Liver (tissue), 9 donors: ENCODE measurements around the gene LBP. TPM values are rescaled to one million over a fixed set of nuclear protein-coding genes. Genes with fewer than 3 reads are reported as not detected.
"Not testable (repeated sequence)": the region's sequence is repeated elsewhere in the genome, so short reads cannot be mapped to it uniquely, and the experiment has no call there.

Experiments used
- DNase-seq: peaks from one replicate; pipeline ENCODE4 v3.0.0-alpha.2; 2017; ENCODE audit warnings: low spot score
- H3K27ac ChIP-seq, 2 donors: one replicate each; pipeline ENCODE4 v1.7.0; 2013; ENCODE audit warnings: inconsistent platforms in 2 of 2, low read length in 2 of 2, control low read depth in 1 of 2, low read depth in 1 of 2, mild to moderate bottlenecking in 1 of 2
- H3K27me3 ChIP-seq, 4 donors: one replicate each; pipeline versions ENCODE4 v1.6.1 to v1.7.0; 2013; ENCODE audit warnings: low read length in 3 of 4, inconsistent platforms in 1 of 4, mild to moderate bottlenecking in 1 of 4, moderate library complexity in 1 of 4; ENCODE audit not compliant: control insufficient read depth in 4 of 4, insufficient read depth in 4 of 4
- H3K36me3 ChIP-seq, 4 donors: one replicate each; pipeline versions ENCODE4 v1.6.1 to v1.7.0; 2013; ENCODE audit warnings: low read length in 3 of 4, mild to moderate bottlenecking in 3 of 4, low read depth in 1 of 4, moderate library complexity in 1 of 4; ENCODE audit not compliant: control insufficient read depth in 4 of 4, insufficient read depth in 3 of 4
- H3K4me1 ChIP-seq, 4 donors: one replicate each; pipeline versions ENCODE4 v1.6.1 to v1.7.0; 2013; ENCODE audit warnings: low read length in 3 of 4, mild to moderate bottlenecking in 3 of 4, moderate library complexity in 1 of 4; ENCODE audit not compliant: control insufficient read depth in 4 of 4, insufficient read depth in 4 of 4
- H3K4me3 ChIP-seq, 3 donors: one replicate each; pipeline versions ENCODE4 v1.6.1 to v1.7.0; 2013; ENCODE audit warnings: low read length in 3 of 3, control low read depth in 1 of 3, low read depth in 1 of 3, mild to moderate bottlenecking in 1 of 3
- H3K9ac ChIP-seq, 2 donors: one replicate each; pipeline ENCODE4 v1.7.0; 2013; ENCODE audit warnings: low read length in 2 of 2, mild to moderate bottlenecking in 2 of 2, moderate library complexity in 2 of 2, control low read depth in 1 of 2, low read depth in 1 of 2
- H3K9me3 ChIP-seq, 4 donors: one replicate each; pipeline versions ENCODE4 v1.6.1 to v1.7.0; 2013; ENCODE audit warnings: low read length in 3 of 4; ENCODE audit not compliant: control insufficient read depth in 4 of 4
- ATF3 ChIP-seq: IDR thresholded peaks from 2 replicates; pipeline ENCODE4 v1.6.1; 2016; ENCODE audit warnings: antibody characterized with exemption
- CTCF ChIP-seq: fragments of 150-350 bp; IDR thresholded peaks from 2 replicates; pipeline ENCODE4 v1.5.1; 2017; ENCODE audit warnings: improper control_type of control experiment, low read depth, low read length; ENCODE audit not compliant: missing input control
- FOXA1 ChIP-seq: IDR thresholded peaks from 2 replicates; pipeline ENCODE4 v1.6.1; 2016; ENCODE audit warnings: antibody characterized with exemption
- FOXA2 ChIP-seq: IDR thresholded peaks from 2 replicates; pipeline ENCODE4 v1.6.1; 2016; ENCODE audit warnings: antibody characterized with exemption
- HNF4A ChIP-seq, 2 donors: conservative IDR thresholded peaks; 2 replicates each; pipeline ENCODE4 v1.6.1; 2016; ENCODE audit warnings: antibody characterized with exemption in 2 of 2, mild to moderate bottlenecking in 2 of 2
- HNF4G ChIP-seq: IDR thresholded peaks from 2 replicates; pipeline ENCODE4 v1.6.1; 2016; ENCODE audit warnings: antibody characterized with exemption
- MAX ChIP-seq: IDR thresholded peaks from 2 replicates; pipeline ENCODE4 v1.6.1; 2016; ENCODE audit warnings: antibody characterized with exemption
- NR2F2 ChIP-seq: IDR thresholded peaks from 2 replicates; pipeline ENCODE4 v1.6.1; 2016; ENCODE audit warnings: antibody characterized with exemption
- RAD21 ChIP-seq, 2 donors: IDR thresholded peaks; 2 replicates each; pipeline ENCODE4 v1.6.1; 2016; ENCODE audit warnings: antibody characterized with exemption in 2 of 2, mild to moderate bottlenecking in 2 of 2
- REST ChIP-seq: IDR thresholded peaks from 2 replicates; pipeline ENCODE4 v1.6.1; 2016; ENCODE audit warnings: antibody characterized with exemption, mild to moderate bottlenecking
- RXRA ChIP-seq, 2 donors: IDR thresholded peaks; 2 replicates each; pipeline ENCODE4 v1.6.1; 2017 to 2018; ENCODE audit warnings: antibody characterized with exemption in 2 of 2, mild to moderate bottlenecking in 1 of 2
- SP1 ChIP-seq: IDR thresholded peaks from 2 replicates; pipeline ENCODE4 v1.6.1; 2018; ENCODE audit warnings: antibody characterized with exemption, mild to moderate bottlenecking
- TAF1 ChIP-seq: conservative IDR thresholded peaks from 2 replicates; pipeline ENCODE4 v1.6.1; 2016; ENCODE audit warnings: antibody characterized with exemption, mild to moderate bottlenecking
- YY1 ChIP-seq: IDR thresholded peaks from 2 replicates; pipeline ENCODE4 v1.6.1; 2016; ENCODE audit warnings: antibody characterized with exemption, mild to moderate bottlenecking
- ZBTB33 ChIP-seq: IDR thresholded peaks from 2 replicates; pipeline ENCODE4 v1.6.1; 2016; ENCODE audit warnings: antibody characterized with exemption
- WGBS: extraction: QIAGEN DNeasy Blood & Tissue Kit; methylation state at CpG from one replicate; pipeline ENCODE4 v1.1.7; 2013; 5-methylcytosine and 5-hydroxymethylcytosine counted together
- polyA plus RNA-seq, 2 donors: library from polyadenylated mRNA; stranded (reverse) in 1 of 2; unstranded in 1 of 2; fragments of 200-250 nt in 1 of 2; fragments of >200 nt in 1 of 2; fragmentation: Nextera tagmentation in 1 of 2; extraction: Ambion mirVana in 1 of 2; gene quantifications; one replicate each; pipeline versions ENCODE4 v1.2.1 to v1.2.3, GENCODE V29; 2013 to 2015
- total RNA-seq, 2 donors: library from RNA; depleted of rRNA; stranded (reverse); fragments of >200 nt; gene quantifications; one replicate each; pipeline ENCODE4 v1.2.3, GENCODE V29; 2014
- donor health status: healthy.
- donor health status: healthy.
- donor health status: healthy.
- donor health status: healthy.
- donor health status: healthy.

Gene LBP
- total and polyA plus RNA-seq, 4 donors: 561 to 1,485 (median 1,083) TPM

GRCh38 chr20:38406476-38406875 is 60.2 kb downstream of the LBP start:
- no peak overlapping the region for H3K4me3 ChIP-seq
- 96% methylated on average over 5 of the region's 5 CpGs for WGBS
- DNase-seq: no peak
- H3K27ac ChIP-seq: no peak overlapping the region
- H3K9me3 ChIP-seq: no peaks in the 10 kb centered on the region
- no peaks in the 10 kb centered on the region for H3K4me1 ChIP-seq
- H3K27me3 ChIP-seq: no peaks in the 10 kb centered on the region
- no peak overlapping the region for H3K9ac ChIP-seq
- no peak for TF ChIP-seq RAD21 (IDR thresholded peaks at IDR 0.05)
- TF ChIP-seq CTCF: no peak
- TF ChIP-seq ATF3: no peak
- no peak for TF ChIP-seq RXRA (IDR thresholded peaks at IDR 0.05)
- TF ChIP-seq SP1: no peak
- no peak for TF ChIP-seq HNF4A (conservative IDR thresholded peaks at IDR 0.05)
- no peak for TF ChIP-seq REST
- TF ChIP-seq HNF4G: no peak
- no peak for TF ChIP-seq NR2F2
- TF ChIP-seq MAX: no peak
- no peak for TF ChIP-seq ZBTB33
- TF ChIP-seq FOXA2: no peak
- TF ChIP-seq FOXA1: no peak
- TF ChIP-seq TAF1: no peak
- H3K36me3 ChIP-seq: no peaks in the 10 kb centered on the region

- peaks cover 0 to 4% (median 0%) of the 10 kb centered on the region in 4 donors for H3K36me3 ChIP-seq
- H3K4me1 ChIP-seq: no peaks in the 10 kb centered on the region
- no peak for DNase-seq
- 97% methylated on average over 29 of the region's 29 CpGs for WGBS
- no peak overlapping the region for H3K4me3 ChIP-seq
- H3K9me3 ChIP-seq: no peaks in the 10 kb centered on the region
- TF ChIP-seq YY1 (no peak), ATF3 (no peak)
- no peaks in the 10 kb centered on the region for H3K27me3 ChIP-seq
- H3K27ac ChIP-seq: no peak overlapping the region
- H3K9ac ChIP-seq: no peak overlapping the region
These were observed 61.0 kb downstream of the LBP start for GRCh38 chr20:38407321-38407720.

- H3K27me3 ChIP-seq, DNase-seq, H3K36me3 ChIP-seq, H3K4me1 ChIP-seq, H3K9ac ChIP-seq, H3K4me3 ChIP-seq, H3K27ac ChIP-seq, H3K9me3 ChIP-seq: not testable (repeated sequence)
- WGBS: 93% methylated on average over 9 of the region's 9 CpGs
These were observed 61.5 kb downstream of the LBP start for GRCh38 chr20:38407822-38408221.
